K562 (cell line): ENCODE measurements around the gene IZUMO4. TPM values are rescaled to one million over a fixed set of nuclear protein-coding genes. Genes with fewer than 3 reads are reported as not detected.
A peak's percentile ranks its signal among the peaks of the same experiment; 100 is the strongest.

Experiments
- BHLHE40 ChIP-seq: IDR thresholded peaks from 2 replicates; pipeline ENCODE4 v1.6.1; 2011; ENCODE audit warnings: low read length, improper control_type of control experiment
- DPF2 ChIP-seq: fragments of 450-650 bp; IDR thresholded peaks from 2 replicates; pipeline ENCODE4 v1.6.1; 2016
- FOXP1 ChIP-seq: sonication (generic); formaldehyde crosslinking; IDR thresholded peaks from 2 replicates; pipeline ENCODE4 v1.8.0; 2022; ENCODE audit warnings: mild to moderate bottlenecking, missing genetic modification reagents
- FUS ChIP-seq: fragments of 200-400 bp; formaldehyde crosslinking; optimal IDR thresholded peaks from 2 replicates; pipeline ENCODE3; 2017; ENCODE audit warnings: low read depth, low read length
- HMGXB4 ChIP-seq: sonication (generic); formaldehyde crosslinking; IDR thresholded peaks from 2 replicates; pipeline ENCODE4 v1.8.1; 2023; ENCODE audit warnings: mild to moderate bottlenecking, missing genetic modification reagents
- KDM5B ChIP-seq: fragments of 200-600 bp; sonication (generic); IDR thresholded peaks from 2 replicates; pipeline ENCODE4 v1.6.1; 2012; ENCODE audit warnings: low read depth, mild to moderate bottlenecking, moderate library complexity, low read length, control low read depth, inconsistent platforms; ENCODE audit not compliant: insufficient replicate concordance
- MBD2 ChIP-seq: sonication (generic); IDR thresholded peaks from 2 replicates; pipeline ENCODE4 v1.6.1; 2016; ENCODE audit warnings: low read depth, borderline replicate concordance
- NCOA2 ChIP-seq, 2 experiments: fragments of 450-650 bp; IDR thresholded peaks; 2 replicates each; pipeline ENCODE4 v1.6.1; 2018; ENCODE audit warnings: mild to moderate bottlenecking in 2 of 2, moderate library complexity in 1 of 2; ENCODE audit not compliant: partially characterized antibody in 2 of 2
- NKRF ChIP-seq: fragments of 450-650 bp; IDR thresholded peaks from 2 replicates; pipeline ENCODE4 v1.6.1; 2016; ENCODE audit warnings: borderline replicate concordance
- PHB ChIP-seq: fragments of 250-450 bp; sonication (Bioruptor Pico); IDR thresholded peaks from 2 replicates; pipeline ENCODE4 v1.5.0; 2021
- POLR2AphosphoS2 ChIP-seq: IDR thresholded peaks from 2 replicates; pipeline ENCODE4 v1.6.1; 2012; ENCODE audit warnings: low read length, improper control_type of control experiment
- PPARD ChIP-seq: fragments of 250-450 bp; sonication (Bioruptor Pico); IDR thresholded peaks from 2 replicates; pipeline ENCODE4 v1.8.0; 2022; ENCODE audit warnings: inconsistent platforms, mild to moderate bottlenecking, moderate library complexity
- RCOR1 ChIP-seq, 2 experiments: IDR thresholded peaks; 2 replicates each; pipeline ENCODE4 v1.6.1; 2012; ENCODE audit warnings: low read depth in 2 of 2, low read length in 2 of 2, borderline replicate concordance in 1 of 2, improper control_type of control experiment in 1 of 2
- SREBF2 ChIP-seq: sonication (generic); formaldehyde crosslinking; IDR thresholded peaks from 2 replicates; pipeline ENCODE4 v1.4.0; 2020; ENCODE audit warnings: mild to moderate bottlenecking, missing genetic modification reagents
- VEZF1 ChIP-seq: fragments of 200-800 bp; sonication (Bioruptor generic); IDR thresholded peaks from 2 replicates; pipeline ENCODE4 v1.6.1; 2017; ENCODE audit warnings: missing genetic modification characterization, missing compliant biosample characterization
- ZBTB26 ChIP-seq: fragments of 450-650 bp; formaldehyde crosslinking; IDR thresholded peaks from 2 replicates; pipeline ENCODE4 v1.4.0; 2022; ENCODE audit warnings: missing genetic modification characterization
- ZC3H11A ChIP-seq: IDR thresholded peaks from 2 replicates; pipeline ENCODE4 v1.6.1; 2012; ENCODE audit warnings: low read depth, low read length, improper control_type of control experiment
- ZFP36 ChIP-seq: fragments of 150-350 bp; IDR thresholded peaks from 2 replicates; pipeline ENCODE4 v1.6.1; 2018; ENCODE audit warnings: low read length, low read depth; ENCODE audit not compliant: partially characterized antibody
- ZNF217 ChIP-seq: sonication (generic); formaldehyde crosslinking; IDR thresholded peaks from 2 replicates; pipeline ENCODE4 v1.8.0; 2022; ENCODE audit warnings: mild to moderate bottlenecking, missing genetic modification reagents
- ZNF282 ChIP-seq: sonication (generic); formaldehyde crosslinking; IDR thresholded peaks from 2 replicates; pipeline ENCODE4 v1.8.1; 2023; ENCODE audit warnings: missing genetic modification reagents
- ZNF668 ChIP-seq: fragments of 250-450 bp; sonication (Bioruptor Pico); IDR thresholded peaks from 2 replicates; pipeline ENCODE4 v1.8.0; 2022; ENCODE audit warnings: mild to moderate bottlenecking, inconsistent platforms
- polyA plus RNA-seq, 8 experiments: library from polyadenylated mRNA; depleted of rRNA in 4 of 8; stranded (reverse) in 5 of 8; unstranded in 3 of 8; fragments of >200 nt; fragmentation: Nextera tagmentation in 2 of 8; fragmentation: Illumina TruSeq in 1 of 8; extraction: Ambion mirVana in 2 of 8; extraction: Trizol in 1 of 8; gene quantifications; 2 replicates each; pipeline versions ENCODE4 v1.2.1 to v1.2.3, GENCODE V29; 2011 to 2014; ENCODE audit warnings: inconsistent platforms in 1 of 8, missing spikeins in 1 of 8
- total RNA-seq, 7 experiments: library from RNA; depleted of rRNA in 6 of 7; stranded (reverse); fragments of >200 nt in 6 of 7; fragmentation: Illumina TruSeq in 2 of 7; extraction: Trizol in 2 of 7; gene quantifications; 2 replicates each; pipeline versions ENCODE4 v1.2.1 to v1.2.3, GENCODE V29; 2011 to 2021; ENCODE audit warnings: low replicate concordance in 1 of 7
- TF ChIP-seq, protein P1 (sequence below): fragments of 250-450 bp; sonication (Bioruptor Pico); IDR thresholded peaks from 2 replicates; pipeline ENCODE4 v1.8.0; 2021; ENCODE audit warnings: moderate library complexity, mild to moderate bottlenecking, inconsistent platforms

IZUMO4 gene
- total and polyA plus RNA-seq, 9 of the 15 experiments (the other 6 are each of a cell fraction or from before 2014, with no cell fraction given): 0.07 to 3.9 (median 1.2) TPM

- TF ChIP-seq HMGXB4 (CRISPR knock-in tag) (no peak), ZNF668 (peak; percentile 62; the same call in 1 of the 2 replicates), SREBF2 (CRISPR knock-in tag) (no peak), FUS (no peak), RCOR1 (IDR thresholded peaks at IDR 0.05; ENCODE audit: borderline replicate concordance in 1 of 2, low read depth in 2 of 2, low read length in 2 of 2) (0 out of 4 replicates have a peak, but pooled peaks of 1 of the 2 experiments have one; percentile 42), NCOA2 (IDR thresholded peaks at IDR 0.05; ENCODE audit: partially characterized antibody in 2 of 2) (no peak), PPARD (CRISPR knock-in tag) (no peak), ZBTB26 (CRISPR knock-in tag) (0 out of 2 replicates have a peak, but pooled peaks have one; percentile 2), ZC3H11A (no peak), ZFP36 (no peak), PHB (no peak), DPF2 (peak; percentile 83), NKRF (no peak), ZNF217 (CRISPR knock-in tag) (no peak), FOXP1 (CRISPR knock-in tag) (peak; percentile 91), POLR2AphosphoS2 (no peak), BHLHE40 (peak; percentile 25; the same call in 1 of the 2 replicates), ZNF282 (CRISPR knock-in tag) (peak; percentile 76; the same call in 1 of the 2 replicates), MBD2 (peak; percentile 71; the same call in 1 of the 2 replicates), KDM5B (peak; percentile 76), VEZF1 (peak; percentile 84)
- TF ChIP-seq, protein P1, sequence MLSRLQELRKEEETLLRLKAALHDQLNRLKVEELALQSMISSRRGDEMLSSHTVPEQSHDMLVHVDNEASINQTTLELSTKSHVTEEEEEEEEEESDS: no peak
These were observed 37.1 kb upstream of the IZUMO4 start (continued) for GRCh38 chr19:2059422-2060201.
